Measurements from ENCODE around the gene GSTA3. TPM values are rescaled to one million over a fixed set of nuclear protein-coding genes. Genes with fewer than 3 reads are reported as not detected.

The GSTA3 gene
- total RNA-seq, 1 donor from 2014 or later: not detected

GRCh38 chr6:52929321-52930164 is 20.0 kb upstream of the GSTA3 start:
- Histone ChIP-seq H3F3A (ENCODE audit: low read depth) (peaks cover 1% of the 10 kb centered on the region), H3K4me1 (peaks cover 14% of the 10 kb centered on the region), H3K27me3 (no peaks in the 10 kb centered on the region), H3K9me3 (ENCODE audit: low read depth) (no peaks in the 10 kb centered on the region), H3K9ac (no peak overlapping the region), H4K20me1 (ENCODE audit: low read depth) (no peaks in the 10 kb centered on the region), H3K36me3 (no peaks in the 10 kb centered on the region), H2AFZ (replicated peaks) (no peak overlapping the region), H3K27ac (no peak overlapping the region), H3K79me2 (ENCODE audit: low read depth) (no peaks in the 10 kb centered on the region), H3K4me3 (no peak overlapping the region), H3K4me2 (no peak overlapping the region)
- H3K4me3 Mint-ChIP-seq: no peak overlapping the region
- TF ChIP-seq, protein P1, sequence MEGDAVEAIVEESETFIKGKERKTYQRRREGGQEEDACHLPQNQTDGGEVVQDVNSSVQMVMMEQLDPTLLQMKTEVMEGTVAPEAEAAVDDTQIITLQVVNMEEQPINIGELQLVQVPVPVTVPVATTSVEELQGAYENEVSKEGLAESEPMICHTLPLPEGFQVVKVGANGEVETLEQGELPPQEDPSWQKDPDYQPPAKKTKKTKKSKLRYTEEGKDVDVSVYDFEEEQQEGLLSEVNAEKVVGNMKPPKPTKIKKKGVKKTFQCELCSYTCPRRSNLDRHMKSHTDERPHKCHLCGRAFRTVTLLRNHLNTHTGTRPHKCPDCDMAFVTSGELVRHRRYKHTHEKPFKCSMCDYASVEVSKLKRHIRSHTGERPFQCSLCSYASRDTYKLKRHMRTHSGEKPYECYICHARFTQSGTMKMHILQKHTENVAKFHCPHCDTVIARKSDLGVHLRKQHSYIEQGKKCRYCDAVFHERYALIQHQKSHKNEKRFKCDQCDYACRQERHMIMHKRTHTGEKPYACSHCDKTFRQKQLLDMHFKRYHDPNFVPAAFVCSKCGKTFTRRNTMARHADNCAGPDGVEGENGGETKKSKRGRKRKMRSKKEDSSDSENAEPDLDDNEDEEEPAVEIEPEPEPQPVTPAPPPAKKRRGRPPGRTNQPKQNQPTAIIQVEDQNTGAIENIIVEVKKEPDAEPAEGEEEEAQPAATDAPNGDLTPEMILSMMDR (IDR thresholded peaks at IDR 0.05): no peak
- TF ChIP-seq EZH2phosphoT487 (IDR thresholded peaks at IDR 0.05) (no peak), EZH2 (IDR thresholded peaks at IDR 0.05) (no peak)
- H3K9me3 Mint-ChIP-seq: peaks cover 10% of the 10 kb centered on the region
- no peak for DNase-seq (ENCODE audit: low spot score)
- peaks cover 13% of the 10 kb centered on the region for H3K4me1 Mint-ChIP-seq
- H3K36me3 Mint-ChIP-seq: no peaks in the 10 kb centered on the region
- no peaks in the 10 kb centered on the region for H3K27me3 Mint-ChIP-seq (ENCODE audit: insufficient read depth, low read depth)
- no peak overlapping the region for H3K27ac Mint-ChIP-seq

GRCh38 chr6:52927451-52927850 is 18.0 kb upstream of the GSTA3 start:
- Histone ChIP-seq H3K4me3 (no peak overlapping the region), H2AFZ (replicated peaks) (no peak overlapping the region), H3K9me3 (ENCODE audit: low read depth) (no peaks in the 10 kb centered on the region), H3F3A (ENCODE audit: low read depth) (peaks cover 8% of the 10 kb centered on the region), H3K27ac (no peak overlapping the region), H3K4me1 (peaks cover 28% of the 10 kb centered on the region), H3K9ac (no peak overlapping the region), H4K20me1 (ENCODE audit: low read depth) (no peaks in the 10 kb centered on the region), H3K27me3 (no peaks in the 10 kb centered on the region), H3K4me2 (no peak overlapping the region), H3K36me3 (no peaks in the 10 kb centered on the region), H3K79me2 (ENCODE audit: low read depth) (no peaks in the 10 kb centered on the region)
- no peak overlapping the region for H3K4me3 Mint-ChIP-seq
- H3K9me3 Mint-ChIP-seq: peaks cover 10% of the 10 kb centered on the region
- H3K27me3 Mint-ChIP-seq (ENCODE audit: insufficient read depth, low read depth): no peaks in the 10 kb centered on the region
- peaks cover 16% of the 10 kb centered on the region for H3K4me1 Mint-ChIP-seq
- H3K36me3 Mint-ChIP-seq: no peaks in the 10 kb centered on the region
- no peak for TF ChIP-seq EZH2 (IDR thresholded peaks at IDR 0.05)
- TF ChIP-seq, protein P1 (IDR thresholded peaks at IDR 0.05): no peak
- TF ChIP-seq EZH2phosphoT487 (IDR thresholded peaks at IDR 0.05): no peak
- H3K27ac Mint-ChIP-seq: no peak overlapping the region
- DNase-seq (ENCODE audit: low spot score): no peak

DNA sequence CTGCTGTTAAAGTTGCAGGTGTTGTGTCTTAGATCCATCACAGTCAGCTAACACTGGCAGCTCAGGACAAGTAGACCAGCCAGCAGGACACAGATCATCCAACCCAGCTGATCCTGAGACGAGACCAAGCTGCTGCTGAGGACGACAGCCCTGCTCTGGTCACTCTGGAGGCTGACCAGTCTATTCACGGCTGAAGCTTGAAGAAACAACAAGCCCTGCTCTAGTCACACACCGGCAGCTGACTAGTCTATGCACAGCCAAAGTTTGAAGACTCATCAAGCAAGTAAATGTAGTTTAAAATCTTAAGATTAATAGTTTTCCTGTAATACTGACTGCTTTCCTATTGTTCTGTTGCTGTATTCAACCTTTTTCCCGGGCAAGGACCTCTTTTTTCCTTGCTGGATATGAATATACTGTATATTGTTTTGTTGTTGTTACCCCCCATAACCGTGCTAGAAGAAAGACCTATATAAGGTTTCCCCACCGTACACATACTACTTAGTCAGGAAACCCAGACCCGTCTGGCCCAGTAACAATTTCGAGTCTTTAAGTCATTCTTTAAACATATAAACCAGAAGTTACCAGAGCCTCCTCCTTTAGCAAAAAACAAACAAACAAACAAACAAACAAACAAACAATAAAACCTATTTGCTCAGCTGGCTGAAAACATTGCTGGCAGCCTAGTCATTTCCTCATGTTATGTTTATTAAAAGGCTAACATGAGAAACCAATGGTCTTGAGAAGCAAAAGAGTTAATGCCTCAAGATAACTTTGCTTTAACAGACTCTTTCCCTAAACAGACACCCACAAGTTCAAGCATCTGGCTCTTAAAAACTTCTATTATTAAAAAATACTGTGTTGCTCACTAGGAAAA is 16.7 kb upstream of the GSTA3 start:
- peaks cover 18% of the 10 kb centered on the region for H3K4me1 Mint-ChIP-seq
- no peak overlapping the region for H3K27ac ChIP-seq
- H3K9me3 ChIP-seq (ENCODE audit: low read depth): no peaks in the 10 kb centered on the region

More for the DNA sequence above, 16.7 kb upstream of the GSTA3 start:
- H3K9me3 Mint-ChIP-seq: peaks cover 10% of the 10 kb centered on the region
- H3K27ac Mint-ChIP-seq: no peak overlapping the region
- no peak for TF ChIP-seq EZH2 (IDR thresholded peaks at IDR 0.05)
- TF ChIP-seq, protein P1 (IDR thresholded peaks at IDR 0.05): no peak
- no peak for TF ChIP-seq EZH2phosphoT487 (IDR thresholded peaks at IDR 0.05)
- H3K27me3 Mint-ChIP-seq (ENCODE audit: insufficient read depth, low read depth): no peaks in the 10 kb centered on the region
- Histone ChIP-seq H3K4me1 (peaks cover 26% of the 10 kb centered on the region), H3K79me2 (ENCODE audit: low read depth) (no peaks in the 10 kb centered on the region), H3K27me3 (no peaks in the 10 kb centered on the region), H2AFZ (replicated peaks) (no peak overlapping the region), H3K4me2 (no peak overlapping the region), H3F3A (ENCODE audit: low read depth) (peaks cover 8% of the 10 kb centered on the region), H4K20me1 (ENCODE audit: low read depth) (no peaks in the 10 kb centered on the region), H3K4me3 (no peak overlapping the region), H3K36me3 (no peaks in the 10 kb centered on the region), H3K9ac (no peak overlapping the region)
- no peak for DNase-seq (ENCODE audit: low spot score)
- no peak overlapping the region for H3K4me3 Mint-ChIP-seq
- H3K36me3 Mint-ChIP-seq: no peaks in the 10 kb centered on the region

Data from neural progenitor cell (in vitro differentiated cells).